Urinary bladder (tissue), 4 donors: ENCODE results near the gene PRPSAP1. TPM values are rescaled to one million over a fixed set of nuclear protein-coding genes. Genes with fewer than 3 reads are reported as not detected.
"Not testable (repeated sequence)": the region's sequence is repeated elsewhere in the genome, so short reads cannot be mapped to it uniquely, and the experiment has no call there.

Experiments
- DNase-seq: peaks from one replicate; pipeline ENCODE4 v3.0.0-alpha.2; 2015; ENCODE audit errors: extremely low spot score
- H3K27ac ChIP-seq: one replicate; pipeline ENCODE4 v1.5.1; 2013; ENCODE audit warnings: low read depth, mild to moderate bottlenecking, moderate library complexity
- H3K36me3 ChIP-seq: one replicate; pipeline ENCODE4 v1.6.1; 2013; ENCODE audit warnings: mild to moderate bottlenecking, moderate library complexity; ENCODE audit not compliant: insufficient read depth
- H3K4me1 ChIP-seq: one replicate; pipeline ENCODE4 v1.6.1; 2013; ENCODE audit warnings: mild to moderate bottlenecking, moderate library complexity; ENCODE audit not compliant: insufficient read depth
- H3K4me3 ChIP-seq: one replicate; pipeline ENCODE4 v1.5.1; 2013; ENCODE audit warnings: low read depth, low read length
- WGBS: extraction: QIAGEN DNeasy Blood & Tissue Kit; methylation state at CpG from one replicate; pipeline ENCODE4 v1.1.7; 2013; 5-methylcytosine and 5-hydroxymethylcytosine counted together
- polyA plus RNA-seq: library from polyadenylated mRNA; stranded (reverse); fragments of 200-250 nt; gene quantifications from one replicate; pipeline ENCODE4 v1.2.3, GENCODE V29; 2013
- total RNA-seq: library from RNA; depleted of rRNA; stranded (reverse); fragments of >200 nt; gene quantifications from one replicate; pipeline ENCODE4 v1.2.3, GENCODE V29; 2014
- donor health status: healthy with polysubstance abuse.
- donor health status: healthy.

PRPSAP1 gene
- total and polyA plus RNA-seq, 2 donors, result 38.9 to 40.5 TPM

- H3K4me3 ChIP-seq, result no peak overlapping the region
- peaks cover 2% of the 10 kb centered on the region for H3K4me1 ChIP-seq
- WGBS, result 88% methylated on average over 26 of the region's 26 CpGs
- DNase-seq, result no peak
- H3K36me3 ChIP-seq, result peaks cover 3% of the 10 kb centered on the region
- no peak overlapping the region for H3K27ac ChIP-seq
These were observed 83.6 kb downstream of the PRPSAP1 start for GRCh38 chr17:76270127-76270592.

- H3K27ac ChIP-seq, result no peak overlapping the region
- H3K4me3 ChIP-seq, result no peak overlapping the region
- no peak for DNase-seq
- H3K4me1 ChIP-seq, result peaks cover 2% of the 10 kb centered on the region
- peaks cover 3% of the 10 kb centered on the region for H3K36me3 ChIP-seq
- 78% methylated on average over 12 of the region's 12 CpGs for WGBS
These were observed 84.4 kb downstream of the PRPSAP1 start for GRCh38 chr17:76268991-76269981.

- no peak for DNase-seq
- WGBS, result 36% methylated on average over 9 of the region's 9 CpGs
- H3K27ac ChIP-seq, result peak overlapping the region; percentile 27
- peaks cover 3% of the 10 kb centered on the region for H3K36me3 ChIP-seq
- H3K4me3 ChIP-seq, result no peak overlapping the region
- H3K4me1 ChIP-seq, result peaks cover 2% of the 10 kb centered on the region
These were observed 85.5 kb downstream of the PRPSAP1 start for GRCh38 chr17:76268015-76268749.

- not testable (repeated sequence) for H3K4me3 ChIP-seq
- H3K27ac ChIP-seq, result peak overlapping the region; percentile 27
- WGBS, result 89% methylated on average over 13 of the region's 13 CpGs
These were observed 86.1 kb downstream of the PRPSAP1 start for GRCh38 chr17:76267581-76268001.

GRCh38 chr17:76267051-76267576 is 86.6 kb downstream of the PRPSAP1 start:
- 80% methylated on average over 4 of the region's 4 CpGs for WGBS
- H3K4me3 ChIP-seq, result peak overlapping the region; percentile 2
- peaks cover 3% of the 10 kb centered on the region for H3K36me3 ChIP-seq
- H3K27ac ChIP-seq, result no peak overlapping the region
- no peak for DNase-seq
- peaks cover 2% of the 10 kb centered on the region for H3K4me1 ChIP-seq

More at GRCh38 chr17:76267581-76268001, 86.1 kb downstream of the PRPSAP1 start:
- H3K4me1 ChIP-seq, DNase-seq, H3K36me3 ChIP-seq: not testable (repeated sequence)

GRCh38 chr17:76266244-76266938 is 87.3 kb downstream of the PRPSAP1 start:
- peaks cover 2% of the 10 kb centered on the region for H3K4me1 ChIP-seq
- H3K36me3 ChIP-seq, result peaks cover 3% of the 10 kb centered on the region
- peak overlapping the region; percentile 94 for H3K27ac ChIP-seq
- peak overlapping the region; percentile 99 for H3K4me3 ChIP-seq
- 3% methylated on average over 12 of the region's 12 CpGs for WGBS
- DNase-seq, result no peak

- Histone ChIP-seq H3K4me1 (peaks cover 2% of the 10 kb centered on the region), H3K4me3 (peak overlapping the region; percentile 99), H3K27ac (peak overlapping the region; percentile 94), H3K36me3 (peaks cover 3% of the 10 kb centered on the region)
- no peak for DNase-seq
- under 1% methylated on average over 76 of the region's 76 CpGs for WGBS
These were observed 88.0 kb downstream of the PRPSAP1 start for GRCh38 chr17:76265624-76266243.

GRCh38 chr17:76264755-76265623 is 88.7 kb downstream of the PRPSAP1 start, which contains the start of gene UBALD2:
Gene UBALD2, plus strand, starts transcription at chr17:76265348. Its CDS starts 158 bp downstream, at chr17:76265506.
- under 1% methylated on average over 94 of the region's 94 CpGs for WGBS
- peaks cover 2% of the 10 kb centered on the region for H3K4me1 ChIP-seq
- peaks cover 2% of the 10 kb centered on the region for H3K36me3 ChIP-seq

GRCh38 chr17:76264425-76264754 is 89.3 kb downstream of the PRPSAP1 start:
- H3K36me3 ChIP-seq, result no peaks in the 10 kb centered on the region
- no peak for DNase-seq
- peaks cover 2% of the 10 kb centered on the region for H3K4me1 ChIP-seq
- H3K4me3 ChIP-seq, result no peak overlapping the region
- H3K27ac ChIP-seq, result no peak overlapping the region
- WGBS, result 35% methylated on average over 9 of the region's 9 CpGs

More at GRCh38 chr17:76264755-76265623, 88.7 kb downstream of the PRPSAP1 start, which contains the start of gene UBALD2:
- H3K27ac ChIP-seq, result peak within 1 kb of the TSS; percentile 94
- H3K4me3 ChIP-seq, result peak within 1 kb of the TSS; percentile 99
- peak; percentile 97 for DNase-seq

GRCh38 chr17:76263896-76264295 is 89.8 kb downstream of the PRPSAP1 start:
- no peak for DNase-seq
- no peaks in the 10 kb centered on the region for H3K36me3 ChIP-seq
- peaks cover 2% of the 10 kb centered on the region for H3K4me1 ChIP-seq
- WGBS, result 92% methylated on average over 5 of the region's 5 CpGs
- no peak overlapping the region for H3K27ac ChIP-seq
- no peak overlapping the region for H3K4me3 ChIP-seq

GRCh38 chr17:76262732-76263344 is 90.9 kb downstream of the PRPSAP1 start:
- WGBS, result 68% methylated on average over 9 of the region's 9 CpGs
- H3K4me3 ChIP-seq, result no peak overlapping the region
- peak overlapping the region; percentile 54 for H3K27ac ChIP-seq
- peaks cover 2% of the 10 kb centered on the region for H3K4me1 ChIP-seq
- H3K36me3 ChIP-seq, result no peaks in the 10 kb centered on the region
- DNase-seq, result no peak
